Measurements from ENCODE around the gene MED12L.

MED12L gene

GRCh38 chr3:151264605-151265004, 179.1 kb downstream of the MED12L start:
- no peak for DNase-seq

- no peak for DNase-seq
Observed at GRCh38 chr3:151265166-151265565, 179.7 kb downstream of the MED12L start.

DNA sequence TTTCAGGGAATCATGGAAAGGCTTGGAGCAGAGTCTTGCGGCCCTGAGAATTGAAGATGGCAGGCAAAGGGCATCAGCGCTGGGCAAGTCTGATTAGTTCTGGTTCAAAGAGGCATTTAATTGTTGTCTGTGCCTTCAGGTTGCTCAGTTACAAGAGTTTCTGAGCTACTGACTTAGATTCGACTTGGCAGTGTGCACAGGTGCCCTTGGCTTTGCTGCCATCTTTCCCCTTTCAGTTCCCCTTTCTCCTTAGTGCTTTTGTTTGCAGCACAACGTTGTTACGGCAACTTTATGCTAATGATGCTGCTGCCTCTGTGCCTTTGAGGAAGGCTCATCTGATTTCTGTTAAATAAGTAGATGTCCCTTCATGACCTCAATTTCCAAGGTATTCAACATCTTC, 180.4 kb downstream of the MED12L start:
- no peak for DNase-seq

DNA sequence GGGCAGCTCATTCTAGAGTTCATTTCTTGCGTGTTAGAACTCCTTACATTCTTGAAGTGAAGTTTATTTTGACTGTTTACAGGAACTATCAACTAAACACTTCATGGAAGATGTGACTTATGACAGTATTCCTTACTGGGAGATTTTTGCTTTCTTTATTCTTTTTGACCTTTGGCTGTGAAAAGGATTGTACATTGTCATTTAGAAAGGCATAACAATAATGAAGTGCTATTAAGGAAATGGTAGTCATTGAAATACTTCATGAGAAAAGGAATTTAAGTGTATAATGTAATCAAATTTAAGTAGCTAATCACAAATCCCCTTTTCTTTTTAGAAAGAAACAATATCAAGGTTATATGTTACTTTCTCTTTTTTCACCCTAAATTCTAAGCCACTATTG, 181.6 kb downstream of the MED12L start:
- DNase-seq = no peak

DNA sequence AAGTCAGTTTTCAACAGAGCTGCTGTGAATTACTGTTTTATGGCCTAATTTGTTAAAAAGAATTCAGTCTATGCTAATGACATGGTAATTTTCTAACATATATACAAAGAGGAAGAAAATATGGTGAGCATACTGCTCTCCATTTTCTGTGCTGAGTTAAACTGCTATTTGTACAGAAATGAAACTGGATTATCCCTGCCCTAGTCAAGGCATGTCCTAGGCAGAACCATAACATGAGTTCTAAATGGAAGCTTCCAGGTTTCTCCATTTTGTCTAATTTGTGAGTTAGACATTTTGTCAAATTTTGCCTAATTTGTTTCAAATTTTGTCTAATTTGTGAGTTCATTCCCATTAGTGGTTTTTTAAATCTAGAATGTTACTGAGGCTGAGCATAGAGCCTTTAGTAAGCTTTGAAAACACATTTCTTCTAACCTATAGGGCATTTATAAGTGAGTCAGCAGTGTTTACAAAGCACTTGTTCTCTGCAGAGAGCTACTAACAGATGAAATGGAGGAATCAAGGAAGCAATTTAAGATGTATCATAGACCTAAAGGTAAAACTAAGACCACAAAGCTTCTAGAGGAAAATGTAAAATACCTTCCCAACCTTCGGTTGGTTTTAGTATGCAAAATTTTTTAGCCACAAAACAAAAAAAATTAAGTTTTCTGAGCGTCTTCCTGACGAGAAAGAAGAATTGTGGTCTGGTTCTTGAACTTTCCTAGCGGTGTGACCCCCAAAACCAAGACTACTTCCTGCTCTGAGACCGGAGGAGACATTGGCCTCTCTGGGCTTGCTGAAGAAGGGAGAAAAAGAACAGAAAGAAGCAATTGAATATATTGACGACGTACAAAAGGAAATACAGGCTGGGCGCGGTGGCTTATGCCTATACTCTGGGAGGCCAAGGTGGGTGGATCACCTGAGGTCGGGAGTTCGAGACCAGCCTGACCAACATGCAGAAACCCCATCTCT, 183.1 kb downstream of the MED12L start:
- no peak for DNase-seq

DNA sequence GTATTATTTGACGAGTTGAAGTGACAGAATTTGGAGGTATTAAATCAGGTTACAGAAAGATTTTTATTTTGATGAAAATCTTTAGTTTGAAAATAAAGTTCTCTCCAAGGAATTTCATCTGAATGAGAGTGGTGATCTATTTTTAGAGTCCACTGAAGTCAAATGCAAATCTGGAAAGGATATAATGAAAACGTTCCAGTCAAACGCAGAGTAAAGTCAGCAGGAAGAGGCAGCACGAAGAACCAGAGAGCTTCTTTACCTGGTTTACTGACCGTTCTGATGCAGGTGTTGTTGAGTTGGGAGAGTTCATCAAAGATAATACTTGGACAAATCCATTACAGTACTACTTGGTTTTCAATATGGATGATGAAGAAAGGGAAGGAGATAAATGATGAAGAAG, 184.2 kb downstream of the MED12L start:
- DNase-seq = no peak

GRCh38 chr3:151275091-151275490, 189.6 kb downstream of the MED12L start:
- DNase-seq = no peak

GRCh38 chr3:151276038-151276686, 190.7 kb downstream of the MED12L start:
- DNase-seq = no peak

- peak; percentile 62 for DNase-seq
Observed at GRCh38 chr3:151276687-151277042, 191.2 kb downstream of the MED12L start.

- no peak for DNase-seq
Observed at GRCh38 chr3:151278230-151278629, 192.8 kb downstream of the MED12L start, which contains the start of gene P2RY14. TSS of gene P2RY14 (minus strand) at chr3:151278542. CDS start at chr3:151214316, 64,226 bp downstream.

- no peak for DNase-seq
Observed at GRCh38 chr3:151281671-151282324, 196.3 kb downstream of the MED12L start.

DNA sequence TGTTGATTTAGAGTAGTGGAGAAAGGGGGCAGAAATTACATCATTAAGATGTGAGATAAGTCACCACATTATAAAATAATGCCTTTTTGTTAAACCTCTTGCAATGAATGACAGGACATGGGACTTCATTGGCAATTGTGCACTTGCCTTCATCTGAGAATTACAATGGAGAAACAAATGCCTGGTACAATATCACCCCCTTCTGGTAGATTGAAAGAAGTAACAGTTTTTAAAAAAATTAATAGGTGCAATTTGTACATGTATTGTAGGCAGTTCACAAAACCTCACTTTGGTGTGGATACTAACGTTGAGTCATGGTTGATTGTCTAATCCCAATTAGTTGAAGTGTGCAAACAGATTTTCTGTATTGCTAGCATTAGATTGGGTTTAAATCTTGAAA, 197.5 kb downstream of the MED12L start:
- no peak for DNase-seq

DNA sequence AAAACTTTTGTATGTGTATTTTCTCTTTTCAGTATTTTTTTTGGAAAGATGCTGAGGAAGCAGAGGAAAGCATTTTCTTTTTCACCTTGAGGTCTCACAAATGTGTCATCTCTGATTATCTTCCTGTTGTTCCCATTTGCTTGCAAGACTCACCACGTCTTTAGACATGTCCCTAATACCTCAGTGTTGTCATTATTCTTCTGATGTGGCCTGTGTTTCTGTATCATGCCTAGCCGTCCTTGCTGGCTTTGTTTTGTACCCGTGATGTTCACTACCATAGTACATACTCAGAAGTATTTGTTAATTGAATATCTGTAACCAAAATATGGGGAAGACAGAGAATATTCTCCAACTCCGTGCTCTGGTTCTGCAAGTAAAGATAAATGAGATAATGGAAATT, 197.9 kb downstream of the MED12L start:
- no peak for DNase-seq

GRCh38 chr3:151283907-151284461, 198.5 kb downstream of the MED12L start:
- DNase-seq = peak; percentile 65

DNA sequence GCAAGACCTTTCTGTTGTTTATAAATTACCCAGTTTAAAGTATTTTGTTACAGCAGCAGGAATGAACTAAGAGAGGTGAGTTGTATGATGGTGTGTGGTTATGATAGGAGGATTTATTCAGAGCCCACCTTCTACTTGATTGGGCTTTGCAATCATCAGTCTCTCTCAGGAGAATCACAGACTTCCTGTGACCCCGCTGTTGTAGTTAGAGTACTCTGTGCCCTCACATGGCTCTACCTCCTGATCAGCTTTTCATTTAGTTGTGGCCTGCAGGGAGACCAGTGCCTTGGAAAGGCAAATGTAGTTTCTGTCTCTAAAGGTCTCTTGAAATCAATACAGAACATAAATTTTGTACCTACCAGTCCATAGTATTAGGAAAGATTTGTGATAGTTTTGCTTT, 200.5 kb downstream of the MED12L start:
- DNase-seq = no peak

GRCh38 chr3:151289445-151289844, 204.0 kb downstream of the MED12L start:
- DNase-seq = no peak

DNA sequence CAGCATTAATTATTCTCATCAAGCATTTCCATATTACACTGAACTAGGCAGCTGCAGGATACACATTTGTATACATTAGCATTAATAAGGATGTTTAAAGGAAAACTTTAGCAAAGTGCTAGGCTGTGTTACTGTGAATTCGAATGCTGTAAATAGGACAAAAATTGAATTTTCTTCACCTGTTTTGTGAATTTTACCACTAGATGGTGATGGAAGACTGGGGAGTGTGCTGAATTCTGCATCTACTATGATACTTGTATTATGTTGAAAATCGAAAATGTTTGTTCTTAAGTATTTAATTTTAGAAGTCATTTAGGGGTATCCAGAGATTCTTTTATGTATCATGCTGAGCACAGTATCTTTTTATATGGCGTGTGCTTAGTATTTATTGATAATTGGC, 205.2 kb downstream of the MED12L start:
- no peak for DNase-seq

DNA sequence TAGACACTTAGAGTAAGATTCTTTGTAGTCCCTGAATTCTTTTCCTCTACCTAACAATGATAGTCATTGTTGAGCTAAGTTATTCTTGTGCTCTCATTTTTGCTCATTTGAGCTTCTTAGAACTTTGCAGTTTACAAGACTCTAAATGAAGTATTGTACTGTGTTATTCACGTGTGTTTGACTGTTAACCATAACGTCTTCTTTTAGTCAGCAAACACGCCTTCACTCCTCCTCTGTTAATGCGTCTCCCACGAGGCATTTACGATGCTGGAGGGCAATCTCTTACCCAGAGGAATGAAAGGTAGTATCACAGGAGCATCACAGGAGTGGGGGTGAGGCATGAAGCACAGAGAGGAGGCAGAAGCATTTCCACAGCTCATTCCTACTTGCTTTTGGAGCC, 207.7 kb downstream of the MED12L start:
- DNase-seq = no peak

DNA sequence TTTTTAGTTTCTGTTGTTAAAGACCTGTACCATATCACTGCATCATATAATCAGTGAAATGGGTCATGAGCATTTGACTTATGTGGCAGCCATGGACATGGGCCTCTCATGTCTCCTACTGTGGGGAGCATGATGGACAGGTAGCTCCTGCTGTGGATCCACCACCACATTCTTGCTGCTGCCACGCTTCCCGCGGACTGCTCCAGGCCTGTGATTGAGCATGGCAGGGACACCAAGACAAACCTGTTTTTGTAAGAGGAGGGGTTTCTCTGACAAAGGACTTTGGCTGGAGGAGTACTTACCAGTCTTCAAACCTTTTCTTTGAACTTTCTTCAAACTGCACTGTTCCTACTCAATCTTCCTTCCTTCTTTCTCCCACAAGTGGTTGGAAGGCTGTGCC, 210.8 kb downstream of the MED12L start:
- DNase-seq = no peak

GRCh38 chr3:151297429-151297828, 212.0 kb downstream of the MED12L start:
- DNase-seq = no peak

- no peak for DNase-seq
Observed at GRCh38 chr3:151299006-151299405, 213.5 kb downstream of the MED12L start.

DNA sequence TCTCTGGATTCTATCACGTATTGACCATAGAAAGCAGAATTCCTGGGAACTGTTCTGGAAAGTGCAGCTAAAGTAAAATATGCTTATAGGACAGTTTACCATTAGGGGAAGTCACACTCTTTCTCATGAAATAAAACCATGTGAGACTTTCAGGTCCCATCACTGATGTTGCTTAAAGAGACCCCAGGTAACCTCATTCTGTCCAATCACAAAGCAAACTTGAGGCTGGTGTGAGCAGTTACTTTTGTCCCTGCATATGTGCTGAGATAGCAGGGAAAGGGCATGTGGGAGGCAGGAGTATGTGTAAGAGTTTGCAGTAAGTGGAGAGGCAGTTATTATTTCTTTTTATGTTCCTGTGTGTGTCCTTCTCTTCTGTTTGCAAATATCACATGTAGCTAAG, 215.1 kb downstream of the MED12L start:
- DNase-seq = no peak

DNA sequence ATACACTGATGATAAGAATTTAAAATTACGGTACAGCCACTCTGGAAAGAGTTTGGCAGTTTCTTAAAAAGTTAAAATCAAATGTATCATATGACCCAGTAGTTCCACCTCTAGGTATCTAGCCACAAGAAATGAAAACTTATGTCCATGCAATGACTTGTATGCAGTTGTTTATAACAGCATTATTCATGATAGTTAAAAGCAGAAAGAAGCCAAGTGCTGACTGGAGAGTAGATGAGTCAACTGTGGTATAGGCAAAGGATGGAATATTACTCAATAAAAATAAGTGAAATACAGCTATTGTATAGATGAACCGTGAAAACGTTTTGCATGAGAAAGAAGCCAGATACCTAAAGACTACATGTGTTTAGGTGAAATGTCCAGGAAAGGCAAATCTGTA, 216.3 kb downstream of the MED12L start:
- DNase-seq = no peak
